GM23338 (cell line): Measurements from ENCODE around the gene ZBTB20. TPM values are rescaled to one million over a fixed set of nuclear protein-coding genes. Genes with fewer than 3 reads are reported as not detected.

Source experiments
- ATAC-seq: fragments of 200-7000 bp; cut with Tn5 transposase; 3 replicates; pipeline ENCODE4 v1.9.1; 2020
- DNase-seq: peaks from one replicate; pipeline ENCODE4 v3.0.0-alpha.2; 2015; ENCODE audit warnings: low spot score
- H2AFZ ChIP-seq: fragments of 200-600 bp; sonication (generic); 2 replicates; pipeline ENCODE4 v1.8.0; 2016; ENCODE audit warnings: antibody characterized with exemption, mild to moderate bottlenecking, moderate library complexity
- H3F3A ChIP-seq: fragments of 200-600 bp; sonication (generic); replicated peaks from 2 replicates; pipeline ENCODE4 v1.8.0; 2017; ENCODE audit warnings: antibody characterized with exemption, mixed run types, low read depth
- H3K27ac ChIP-seq: fragments of 200-600 bp; sonication (generic); 2 replicates; pipeline ENCODE4 v1.6.1; 2016; ENCODE audit warnings: low read depth
- H3K27me3 ChIP-seq: fragments of 200-600 bp; sonication (generic); 2 replicates; pipeline ENCODE4 v1.8.0; 2016; ENCODE audit warnings: mild to moderate bottlenecking, mixed run types, moderate library complexity; ENCODE audit not compliant: insufficient read depth
- H3K36me3 ChIP-seq: fragments of 200-600 bp; sonication (generic); 2 replicates; pipeline ENCODE4 v1.8.0; 2016; ENCODE audit warnings: mild to moderate bottlenecking; ENCODE audit not compliant: insufficient read depth
- H3K4me1 ChIP-seq: fragments of 200-600 bp; sonication (generic); 2 replicates; pipeline ENCODE4 v1.8.0; 2016; ENCODE audit warnings: mild to moderate bottlenecking, moderate library complexity; ENCODE audit not compliant: insufficient read depth
- H3K4me2 ChIP-seq: fragments of 200-600 bp; sonication (generic); 2 replicates; pipeline ENCODE4 v1.7.1; 2017; ENCODE audit warnings: mixed run types
- H3K4me3 ChIP-seq: fragments of 200-600 bp; sonication (generic); 2 replicates; pipeline ENCODE4 v1.6.1; 2016; ENCODE audit warnings: mixed run types
- H3K79me2 ChIP-seq: fragments of 200-600 bp; sonication (generic); replicated peaks from 2 replicates; pipeline ENCODE4 v1.8.0; 2017; ENCODE audit warnings: mild to moderate bottlenecking; ENCODE audit not compliant: insufficient read depth
- H3K9me2 ChIP-seq: fragments of 200-600 bp; sonication (generic); 2 replicates; pipeline ENCODE4 v1.8.0; 2017; ENCODE audit not compliant: insufficient read depth
- H4K20me1 ChIP-seq: fragments of 200-600 bp; sonication (generic); replicated peaks from 2 replicates; pipeline ENCODE4 v1.8.0; 2017; ENCODE audit warnings: mild to moderate bottlenecking; ENCODE audit not compliant: insufficient read depth
- H3K27ac Mint-ChIP-seq: 2 replicates; pipeline ENCODE4 v1.8.0; 2020; ENCODE audit warnings: inconsistent platforms, mild to moderate bottlenecking, moderate library complexity, mixed read lengths
- H3K27me3 Mint-ChIP-seq: 3 replicates; pipeline ENCODE4 v1.8.0; 2022; ENCODE audit warnings: low read depth, mild to moderate bottlenecking, moderate library complexity, mixed read lengths, inconsistent platforms; ENCODE audit not compliant: insufficient read depth, poor library complexity
- H3K36me3 Mint-ChIP-seq: 3 replicates; pipeline ENCODE4 v1.8.0; 2021; ENCODE audit warnings: low read depth, mild to moderate bottlenecking, inconsistent platforms, moderate library complexity, mixed read lengths
- H3K4me1 Mint-ChIP-seq: 3 replicates; pipeline ENCODE4 v1.8.0; 2020; ENCODE audit warnings: mild to moderate bottlenecking, inconsistent platforms, mixed read lengths
- H3K4me3 Mint-ChIP-seq: 3 replicates; pipeline ENCODE4 v1.8.0; 2021; ENCODE audit warnings: moderate library complexity, mild to moderate bottlenecking, inconsistent platforms, mixed read lengths
- H3K9me3 Mint-ChIP-seq: 3 replicates; pipeline ENCODE4 v1.8.0; 2020; ENCODE audit warnings: moderate library complexity, mild to moderate bottlenecking, inconsistent platforms, mixed read lengths
- CREB1 ChIP-seq: fragments of 250-450 bp; sonication (Bioruptor Pico); IDR thresholded peaks from 2 replicates; pipeline ENCODE4 v1.5.0; 2020; ENCODE audit warnings: low read depth, mild to moderate bottlenecking, moderate library complexity
- CTCF ChIP-seq, 2 experiments: fragments of 200-600 bp in 1 of 2; sonication (generic) in 1 of 2; conservative IDR thresholded peaks; 2 replicates each; pipeline versions ENCODE4 v1.5.1 to v1.6.1; 2016 to 2017; ENCODE audit warnings: antibody characterized with exemption in 2 of 2, low read depth in 2 of 2, mild to moderate bottlenecking in 2 of 2, moderate library complexity in 1 of 2
- EZH2 ChIP-seq: fragments of 200-600 bp; sonication (generic); IDR thresholded peaks from one replicate; pipeline ENCODE4 v1.8.0; 2017; ENCODE audit warnings: antibody characterized with exemption, mild to moderate bottlenecking, low read depth; ENCODE audit not compliant: unreplicated experiment
- EZH2phosphoT487 ChIP-seq: fragments of 200-600 bp; sonication (generic); IDR thresholded peaks from one replicate; pipeline ENCODE4 v1.8.1; 2018; ENCODE audit warnings: antibody characterized with exemption; ENCODE audit not compliant: unreplicated experiment
- JUNB ChIP-seq: IDR thresholded peaks from one replicate; pipeline ENCODE4 v1.6.1; 2016; ENCODE audit warnings: antibody characterized with exemption; ENCODE audit not compliant: unreplicated experiment
- POLR2AphosphoS5 ChIP-seq: IDR thresholded peaks from 2 replicates; pipeline ENCODE4 v1.6.1; 2016; ENCODE audit warnings: antibody characterized with exemption, low read depth
- STAT1 ChIP-seq: IDR thresholded peaks from one replicate; pipeline ENCODE4 v1.6.1; 2016; ENCODE audit warnings: antibody characterized with exemption; ENCODE audit not compliant: unreplicated experiment
- ZNF114 ChIP-seq: fragments of 250-450 bp; sonication (Bioruptor Pico); IDR thresholded peaks from 2 replicates; pipeline ENCODE4 v1.5.0; 2020; ENCODE audit warnings: mild to moderate bottlenecking, moderate library complexity
- ZNF331 ChIP-seq: fragments of 250-450 bp; sonication (Bioruptor Pico); IDR thresholded peaks from 2 replicates; pipeline ENCODE4 v1.5.0; 2020; ENCODE audit warnings: low read depth, mild to moderate bottlenecking, moderate library complexity
- ZNF462 ChIP-seq: fragments of 250-450 bp; sonication (Bioruptor Pico); IDR thresholded peaks from 2 replicates; pipeline ENCODE4 v1.5.0; 2020; ENCODE audit warnings: mild to moderate bottlenecking, moderate library complexity
- polyA plus RNA-seq: library from polyadenylated mRNA; unstranded; fragments of >200 nt; fragmentation: Nextera tagmentation; extraction: Ambion mirVana; gene quantifications from 2 replicates; pipeline ENCODE4 v1.2.1, GENCODE V29; 2016
- total RNA-seq: library from RNA; depleted of rRNA; stranded (reverse); fragments of >200 nt; shearing (Covaris generic); gene quantifications from 2 replicates; pipeline ENCODE4 v1.2.3, GENCODE V29; 2014

The ZBTB20 gene
- total and polyA plus RNA-seq, 2 experiments from 2014 or later, result 2.0 to 3.3 TPM

- Histone ChIP-seq H4K20me1 (no peaks in the 10 kb centered on the region), H3K27ac (no peak overlapping the region), H3F3A (no peaks in the 10 kb centered on the region), H2AFZ (no peak overlapping the region), H3K4me2 (no peak overlapping the region), H3K9me2 (no peaks in the 10 kb centered on the region), H3K4me1 (peaks cover 20% of the 10 kb centered on the region), H3K27me3 (no peaks in the 10 kb centered on the region), H3K4me3 (no peak overlapping the region), H3K36me3 (no peaks in the 10 kb centered on the region), H3K79me2 (no peaks in the 10 kb centered on the region)
- Mint-ChIP-seq H3K9me3 (no peaks in the 10 kb centered on the region), H3K4me1 (peaks cover 22% of the 10 kb centered on the region), H3K27me3 (peaks cover 6% of the 10 kb centered on the region), H3K36me3 (no peaks in the 10 kb centered on the region), H3K4me3 (no peak overlapping the region), H3K27ac (no peak overlapping the region)
- TF ChIP-seq CREB1 (CRISPR knock-in tag) (no peak), CTCF (conservative IDR thresholded peaks at IDR 0.05; ENCODE audit: low read depth in 2 of 2) (peak in 1 of 2 experiments; percentile 63; a peak in 3 of 4 replicates)
- DNase-seq (peak; percentile 29), ATAC-seq (peak; percentile 39; the same call in 2 of the 3 replicates)
These were observed 784.3 kb downstream of the ZBTB20 start for GRCh38 chr3:114362815-114363214.

- H3K4me1 ChIP-seq, result peaks cover 34% of the 10 kb centered on the region
- H3K36me3 ChIP-seq, result no peaks in the 10 kb centered on the region
- no peaks in the 10 kb centered on the region for H3F3A ChIP-seq
- Mint-ChIP-seq H3K9me3 (no peaks in the 10 kb centered on the region), H3K27me3 (peaks cover 6% of the 10 kb centered on the region), H3K4me3 (no peak overlapping the region), H3K4me1 (peaks cover 27% of the 10 kb centered on the region), H3K27ac (no peak overlapping the region), H3K36me3 (no peaks in the 10 kb centered on the region)
- no peak overlapping the region for H3K27ac ChIP-seq
- ATAC-seq (no peak), DNase-seq (no peak)
- no peaks in the 10 kb centered on the region for H4K20me1 ChIP-seq
- H3K4me2 ChIP-seq, result no peak overlapping the region
- no peaks in the 10 kb centered on the region for H3K27me3 ChIP-seq
- H3K9me2 ChIP-seq, result no peaks in the 10 kb centered on the region
- H3K79me2 ChIP-seq, result no peaks in the 10 kb centered on the region
- H2AFZ ChIP-seq, result no peak overlapping the region
- H3K4me3 ChIP-seq, result no peak overlapping the region
- TF ChIP-seq JUNB (no peak), EZH2 (no peak), CTCF (conservative IDR thresholded peaks at IDR 0.05; ENCODE audit: low read depth in 2 of 2) (no peak), ZNF462 (CRISPR knock-in tag) (no peak), ZNF114 (CRISPR knock-in tag) (no peak), POLR2AphosphoS5 (no peak), EZH2phosphoT487 (no peak), CREB1 (CRISPR knock-in tag) (no peak), STAT1 (no peak), ZNF331 (CRISPR knock-in tag) (no peak)
These were observed 785.7 kb downstream of the ZBTB20 start for GRCh38 chr3:114361391-114361790.
